HG03139 (cell line): ENCODE measurements around the gene SOBP.

Experiments used
- ATAC-seq: cut with Tn5 transposase; IDR thresholded peaks from one replicate; pipeline ENCODE4 v1.9.1; 2021; ENCODE audit not compliant: unreplicated experiment

Gene SOBP

GRCh38 chr6:107582086-107582485 lies 92.2 kb downstream of the SOBP start:
- ATAC-seq = no peak

DNA sequence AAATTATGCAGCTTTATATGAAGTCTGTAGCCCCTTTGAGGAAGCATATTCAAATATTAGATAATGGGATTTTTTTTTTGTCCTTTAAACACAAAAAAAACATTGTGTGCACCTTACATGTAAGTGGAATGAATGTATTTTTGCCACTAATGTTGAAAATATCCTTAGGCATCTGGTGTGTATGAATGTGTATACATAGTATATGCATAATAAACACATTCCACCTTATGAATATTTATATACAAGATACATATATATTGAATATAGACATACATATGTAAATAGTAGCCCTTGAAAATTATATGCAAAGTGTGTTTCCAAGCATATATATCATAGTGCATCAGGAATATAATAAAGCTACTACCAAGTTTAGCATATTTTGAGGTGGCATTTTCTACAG lies 94.8 kb downstream of the SOBP start:
- ATAC-seq = no peak

DNA sequence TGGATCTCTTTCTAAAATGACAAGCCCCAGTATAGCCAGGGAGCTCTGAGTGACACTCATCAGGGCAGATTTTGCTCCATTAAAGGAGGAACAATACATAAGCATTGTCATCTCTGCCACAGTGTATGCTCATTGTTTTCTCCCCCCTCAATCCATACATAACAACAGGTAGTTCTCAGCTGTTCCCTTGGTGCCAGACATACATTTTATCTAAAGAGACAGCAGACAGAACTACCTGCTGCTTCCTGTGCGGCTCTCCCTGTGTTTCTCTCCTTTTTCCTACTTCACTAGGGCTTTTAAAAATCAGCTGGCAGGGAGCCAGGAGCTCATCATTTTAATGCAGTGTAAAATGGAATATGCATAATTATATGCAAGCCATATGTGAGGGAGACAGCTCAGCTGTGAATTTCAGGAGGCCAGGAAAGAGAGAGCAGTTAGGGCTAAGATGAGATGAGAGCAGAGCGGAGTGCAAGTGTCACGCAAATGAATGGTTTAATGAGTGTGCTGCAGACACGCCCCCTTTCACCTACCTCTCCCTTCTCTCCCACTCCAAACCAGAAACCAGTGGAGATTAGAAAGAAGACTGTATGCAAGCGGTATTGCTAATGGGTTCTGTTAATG lies 96.0 kb downstream of the SOBP start:
- ATAC-seq = no peak

DNA sequence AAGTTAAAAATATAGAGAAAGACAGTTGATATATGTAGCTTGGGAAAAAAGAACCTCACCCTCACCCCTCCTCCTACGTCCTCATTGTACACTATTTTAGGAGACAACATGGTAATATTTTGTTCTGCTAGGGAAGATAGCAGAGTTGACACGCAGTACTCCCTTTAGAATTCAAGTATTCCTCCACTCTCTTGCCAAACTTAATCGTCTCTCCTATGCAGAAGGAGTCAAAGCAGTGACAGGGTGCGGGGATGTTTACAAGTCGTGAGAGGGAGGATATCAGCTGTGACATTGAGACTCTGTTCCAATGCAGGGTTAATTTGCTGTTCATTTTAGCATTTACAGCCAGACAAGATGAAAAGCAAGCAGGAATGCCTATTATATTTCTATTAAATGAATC lies 97.5 kb downstream of the SOBP start:
- ATAC-seq = no peak

GRCh38 chr6:107589199-107589598 lies 99.3 kb downstream of the SOBP start:
- no peak for ATAC-seq

DNA sequence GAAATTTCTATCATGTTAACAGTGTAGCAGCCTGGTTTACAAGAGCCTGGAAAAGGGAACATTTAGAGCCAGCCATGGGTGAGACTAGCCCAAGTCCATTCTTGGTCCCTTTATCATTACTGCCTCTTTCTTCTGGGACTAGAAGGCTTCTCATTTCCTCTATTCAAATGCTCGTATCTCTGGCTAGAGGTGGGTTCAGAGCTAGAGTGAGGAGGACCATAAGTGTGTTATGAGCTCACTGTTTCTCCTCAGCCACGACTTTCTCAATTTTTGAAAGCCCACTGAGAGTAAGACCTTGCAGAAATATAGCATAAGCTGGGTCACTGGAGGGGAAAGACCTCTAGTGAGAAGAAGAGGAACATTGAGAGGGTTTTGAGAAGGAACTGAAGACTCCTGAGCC lies 100.0 kb downstream of the SOBP start:
- ATAC-seq = no peak

GRCh38 chr6:107590378-107590777 lies 100.5 kb downstream of the SOBP start:
- ATAC-seq = no peak

DNA sequence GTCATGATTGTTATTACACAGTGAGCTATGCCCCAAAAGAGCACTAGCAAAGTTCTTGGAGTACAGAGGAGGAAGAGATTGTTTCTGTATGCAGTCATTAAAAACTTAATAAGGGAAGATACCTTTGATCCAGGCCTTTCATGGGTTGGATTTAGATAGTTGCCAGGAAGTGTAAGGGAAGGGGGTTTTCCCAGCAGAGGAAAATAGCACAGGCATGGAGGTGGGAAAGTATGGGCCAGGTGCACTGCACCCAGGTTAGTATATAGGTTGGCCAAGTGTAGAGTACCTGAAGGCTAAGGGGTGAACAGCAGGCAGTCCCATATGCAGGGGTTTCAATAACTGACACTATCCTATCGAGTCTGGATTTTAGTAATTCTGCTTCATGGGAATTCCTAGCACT lies 101.4 kb downstream of the SOBP start:
- no peak for ATAC-seq

DNA sequence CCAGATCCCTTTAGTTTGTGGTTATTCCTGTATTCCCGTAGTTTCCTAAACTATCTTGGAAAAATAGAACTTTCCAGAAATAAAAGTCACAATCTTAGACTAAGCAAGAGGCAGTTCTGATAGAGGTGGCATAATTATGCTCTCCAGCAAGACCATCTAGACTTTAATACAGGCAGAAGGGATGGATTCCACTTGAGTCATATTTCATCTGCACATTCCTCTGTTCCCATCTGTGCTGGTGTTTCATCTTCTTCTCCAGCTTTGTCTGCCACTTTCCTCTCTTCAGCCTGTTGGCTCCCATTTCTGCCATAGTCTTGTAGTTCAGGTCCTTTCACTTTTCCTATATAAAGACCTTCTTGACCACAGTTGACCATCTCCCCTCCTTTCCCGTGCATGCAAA lies 102.9 kb downstream of the SOBP start:
- ATAC-seq = no peak

DNA sequence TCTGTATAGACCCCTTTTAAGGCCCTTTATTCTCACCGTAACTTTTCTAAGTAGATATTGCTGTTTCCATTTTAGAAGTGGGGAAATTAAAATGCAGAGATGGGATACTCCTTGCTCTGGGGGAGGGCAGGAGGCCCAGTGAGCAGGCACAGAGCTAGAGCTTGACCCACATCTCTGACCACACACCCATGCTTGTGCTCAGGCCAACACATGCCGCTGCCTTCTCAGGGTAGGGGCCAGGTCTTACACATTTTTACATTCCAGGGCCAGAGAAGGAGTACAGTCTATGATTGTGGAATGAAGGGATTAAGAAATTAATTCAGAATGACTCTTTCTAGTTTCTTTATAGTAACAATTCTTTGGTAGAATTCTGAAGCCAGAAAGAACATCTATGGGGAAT lies 104.8 kb downstream of the SOBP start:
- no peak for ATAC-seq

GRCh38 chr6:107598091-107598490 lies 108.2 kb downstream of the SOBP start:
- ATAC-seq = no peak

DNA sequence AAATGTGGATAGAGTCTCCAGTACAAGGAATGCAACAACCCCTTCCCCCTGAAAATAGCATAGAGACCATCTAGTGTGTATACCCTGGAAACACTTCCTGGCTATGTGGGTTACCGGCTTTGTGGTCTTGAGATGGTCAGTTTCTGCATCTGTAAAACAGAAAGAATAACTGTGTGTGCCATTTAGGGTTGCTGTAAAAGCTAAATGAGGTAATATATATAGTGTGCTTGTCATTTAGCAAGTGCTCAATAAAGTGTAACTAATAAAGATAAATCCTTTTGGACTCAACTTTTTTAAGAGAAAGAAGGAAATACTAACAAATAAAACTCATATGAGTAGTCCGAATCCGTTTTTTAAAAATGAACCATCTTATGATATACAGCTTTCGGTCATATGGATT lies 109.1 kb downstream of the SOBP start:
- ATAC-seq = no peak

- ATAC-seq = no peak
Measured at GRCh38 chr6:107600121-107600520, 110.2 kb downstream of the SOBP start.

DNA sequence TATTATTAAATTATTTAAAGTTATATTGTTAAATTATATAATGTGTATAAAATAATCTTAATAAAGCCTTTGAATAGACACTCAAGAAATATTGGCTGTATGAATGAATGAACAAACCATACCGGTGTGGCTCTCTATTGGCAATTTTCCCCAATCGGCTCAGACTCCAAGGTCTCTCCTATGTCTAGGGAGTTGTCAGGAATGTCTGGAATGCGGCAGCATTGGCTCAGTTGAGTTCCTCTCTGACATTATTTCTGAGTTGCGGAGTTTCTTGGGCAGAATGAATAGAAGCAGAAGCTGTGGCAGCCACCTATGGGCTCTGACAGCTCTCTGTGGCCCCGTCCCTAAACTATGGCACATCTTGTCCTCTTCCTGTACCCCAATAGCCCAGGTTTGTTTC lies 111.0 kb downstream of the SOBP start:
- ATAC-seq = no peak

- ATAC-seq = no peak
Measured at GRCh38 chr6:107601406-107601805, 111.5 kb downstream of the SOBP start.

- no peak for ATAC-seq
Measured at GRCh38 chr6:107602321-107603005, 112.5 kb downstream of the SOBP start.

GRCh38 chr6:107603006-107603370 lies 113.1 kb downstream of the SOBP start:
- no peak for ATAC-seq

DNA sequence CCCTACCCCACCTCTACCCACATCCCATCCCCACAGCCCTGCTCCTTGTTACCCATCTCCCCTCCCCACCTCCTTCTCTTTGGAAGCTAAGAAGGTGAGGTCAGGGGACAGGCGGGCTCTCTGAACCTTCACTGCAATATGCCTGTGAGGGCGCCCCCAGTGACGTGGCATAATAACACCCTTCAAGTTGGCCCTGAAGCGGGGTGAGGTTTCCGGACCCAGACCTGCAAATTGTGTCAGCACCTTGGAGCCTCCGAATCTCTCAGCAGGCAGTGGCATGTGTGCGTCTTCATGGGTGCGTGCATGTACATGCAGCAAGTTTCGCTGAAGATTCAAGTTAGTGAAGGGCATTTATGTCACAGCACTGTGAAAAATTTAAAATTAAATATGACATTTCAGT lies 114.6 kb downstream of the SOBP start:
- no peak for ATAC-seq

DNA sequence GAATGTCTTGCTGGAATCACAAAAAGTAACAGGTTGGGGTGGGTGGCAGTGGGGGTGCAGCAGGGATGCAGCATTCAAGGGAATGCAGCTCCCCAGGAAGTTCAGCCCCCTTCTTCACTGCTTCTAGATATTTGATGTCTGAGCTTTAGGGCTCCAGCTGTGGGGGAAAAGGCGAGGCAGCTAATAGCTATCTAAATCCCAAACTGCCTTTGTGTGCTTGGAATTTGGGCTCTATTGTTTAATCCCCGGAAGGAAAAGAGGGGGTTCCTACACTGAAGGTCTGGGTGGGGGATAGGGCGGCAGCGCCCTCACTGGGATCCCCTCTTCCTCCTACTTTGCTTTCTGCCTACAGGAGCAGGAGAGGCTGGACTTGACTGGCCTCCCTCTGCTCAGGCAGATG lies 116.5 kb downstream of the SOBP start:
- no peak for ATAC-seq

DNA sequence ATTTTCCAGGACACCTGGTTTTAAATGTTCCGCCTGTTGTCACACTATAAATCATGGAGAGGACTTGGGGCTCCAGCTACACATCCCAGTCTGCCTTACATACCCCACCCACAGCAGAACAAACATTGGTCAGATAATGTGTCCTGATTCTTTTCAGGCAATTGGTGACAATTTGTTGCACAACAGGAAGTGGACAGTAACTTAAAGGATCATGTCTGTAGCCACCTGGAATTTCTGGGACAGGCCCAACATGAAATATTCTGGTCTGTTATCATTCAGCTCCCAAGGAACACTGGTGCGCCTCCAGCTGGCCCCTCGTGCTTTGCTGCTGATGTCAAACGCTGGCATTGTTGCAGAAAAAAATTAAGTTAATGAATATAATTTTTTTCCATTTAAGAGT lies 117.2 kb downstream of the SOBP start:
- ATAC-seq = no peak

- no peak for ATAC-seq
Measured at GRCh38 chr6:107611094-107611810, 121.3 kb downstream of the SOBP start.

DNA sequence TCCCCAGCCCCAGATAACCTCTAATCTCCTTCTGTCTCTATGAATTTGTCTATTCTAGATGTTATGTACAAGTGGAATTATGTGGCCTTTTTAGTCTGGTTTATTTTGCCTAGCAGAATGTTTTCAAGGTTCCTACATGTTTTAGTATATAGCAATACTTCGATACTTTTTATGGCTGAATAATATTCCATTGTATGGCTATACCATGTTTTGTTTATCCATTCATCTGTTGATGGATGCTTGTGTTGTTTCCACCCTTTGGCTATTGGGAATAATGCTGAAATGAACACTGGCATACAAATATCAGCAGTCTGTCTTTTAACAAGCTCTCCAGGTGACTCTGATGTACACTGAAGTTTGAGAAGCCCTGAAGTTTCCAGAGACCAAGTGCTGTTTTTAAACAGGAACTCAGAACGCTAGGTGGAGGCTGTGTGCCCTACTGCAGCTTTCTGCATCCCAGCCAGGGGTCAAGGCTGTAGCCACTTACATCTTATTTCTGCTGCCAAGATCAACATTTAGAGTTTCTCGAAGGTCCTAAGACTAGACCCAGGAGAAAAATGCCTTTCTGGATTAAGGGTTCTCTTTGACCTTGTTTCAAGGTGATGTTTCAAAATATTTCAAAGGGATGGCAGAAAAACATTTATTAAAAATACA lies 123.0 kb downstream of the SOBP start:
- ATAC-seq = no peak
